ENCODE results near the gene ZCCHC10.
A peak's percentile ranks its signal among the peaks of the same experiment; 100 is the strongest.
"Not testable (repeated sequence)": the region's sequence is repeated elsewhere in the genome, so short reads cannot be mapped to it uniquely, and the experiment has no call there.

Gene ZCCHC10

DNA sequence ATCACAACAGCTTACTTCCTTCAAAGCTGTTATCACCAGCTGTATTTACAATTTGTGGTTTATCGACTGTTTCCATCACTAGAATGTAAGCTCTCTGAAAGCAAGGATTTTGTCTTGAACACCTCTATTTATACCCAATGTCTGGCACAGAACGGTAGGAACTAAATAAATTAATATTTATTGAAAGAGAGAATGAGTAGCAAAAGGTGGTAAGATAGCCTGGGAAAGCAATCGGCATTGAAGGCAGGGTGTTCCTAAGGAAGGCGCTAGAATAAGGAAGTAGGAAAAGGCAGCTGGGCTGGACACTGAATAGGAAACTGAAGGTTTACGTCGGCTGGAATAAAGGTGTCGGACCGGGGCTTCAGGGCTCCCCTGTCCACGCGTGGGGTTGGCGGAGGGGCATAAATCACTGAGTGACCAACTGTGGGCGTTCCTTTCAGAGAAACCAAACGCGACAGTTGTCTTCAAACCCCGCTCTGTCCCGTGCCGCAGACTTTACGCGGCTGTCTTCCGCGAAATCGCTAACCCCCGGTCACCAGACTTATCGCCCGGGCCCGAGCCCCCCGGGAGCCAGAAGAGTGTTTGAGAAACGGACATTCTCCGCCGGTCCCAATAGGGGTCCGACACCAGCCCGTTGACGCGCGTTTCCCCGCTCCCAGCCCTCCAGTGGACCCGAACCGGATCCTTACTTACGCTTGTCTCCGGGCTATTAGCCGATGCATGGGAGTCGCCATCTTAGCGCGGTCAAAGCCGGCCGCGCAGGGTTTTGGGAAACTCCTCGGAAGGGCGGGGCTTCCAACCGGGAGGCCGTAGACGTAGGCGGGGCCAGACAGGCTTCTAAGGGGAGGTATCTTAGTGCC, at the start of gene ZCCHC10:
ZCCHC10 (minus strand) TSS at position 746 of the 860 bp plus-strand sequence; CDS start at position 734, 12 bp downstream.
- peak; percentile 89 for DNase-seq

- no peak for DNase-seq
Measured at GRCh38 chr5:133075572-133076536, 49.5 kb upstream of the ZCCHC10 start.

DNA sequence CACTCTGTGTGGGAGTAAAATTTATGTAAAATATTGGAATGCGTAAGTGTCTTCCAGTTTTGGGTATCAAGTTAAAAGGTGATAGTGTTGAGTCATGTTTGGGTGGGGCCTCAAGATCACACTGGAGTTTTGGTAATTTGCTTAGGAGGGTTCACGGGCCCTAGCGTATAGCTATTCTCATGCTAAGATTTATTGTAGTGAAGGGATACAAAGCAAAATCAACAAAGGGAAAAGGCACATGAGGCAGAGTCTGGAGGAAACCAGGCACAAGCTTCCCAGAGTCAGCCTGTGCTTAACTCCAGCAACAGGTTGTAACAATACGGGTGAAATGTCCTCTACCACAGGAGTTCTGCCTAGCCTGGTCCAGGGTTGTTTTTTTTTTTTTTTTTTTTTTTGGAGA, 45.7 kb upstream of the ZCCHC10 start:
- DNase-seq, result no peak

DNA sequence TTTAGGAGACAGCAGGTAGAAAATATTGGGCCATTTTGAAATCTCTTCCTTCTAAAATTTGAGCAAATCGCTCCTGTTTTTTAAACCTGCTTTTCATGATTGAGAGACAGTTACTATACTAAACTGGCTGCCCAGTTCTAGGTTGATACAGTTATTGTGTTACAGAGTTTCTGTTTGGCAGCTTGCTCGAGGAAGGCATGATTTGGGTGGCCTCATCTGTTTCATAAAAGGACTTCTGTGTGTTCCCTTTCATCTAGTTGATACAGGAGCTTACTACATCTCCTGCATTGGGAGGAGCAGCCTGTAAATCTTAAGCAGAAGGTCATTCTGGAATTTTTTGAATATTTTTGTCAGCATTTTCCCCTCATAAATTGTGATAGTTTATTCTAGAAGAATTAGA, 39.7 kb upstream of the ZCCHC10 start:
- no peak for DNase-seq

GRCh38 chr5:133065471-133065870, 39.1 kb upstream of the ZCCHC10 start:
- no peak for DNase-seq

GRCh38 chr5:133063965-133064364, 37.6 kb upstream of the ZCCHC10 start:
- DNase-seq, result no peak

GRCh38 chr5:133062276-133062675, 35.9 kb upstream of the ZCCHC10 start:
- DNase-seq, result no peak

GRCh38 chr5:133059621-133060020, 33.3 kb upstream of the ZCCHC10 start:
- DNase-seq, result no peak

- DNase-seq, result no peak
Measured at GRCh38 chr5:133056891-133057290, 30.5 kb upstream of the ZCCHC10 start.

GRCh38 chr5:133054697-133055471, 28.5 kb upstream of the ZCCHC10 start:
- no peak for DNase-seq

DNA sequence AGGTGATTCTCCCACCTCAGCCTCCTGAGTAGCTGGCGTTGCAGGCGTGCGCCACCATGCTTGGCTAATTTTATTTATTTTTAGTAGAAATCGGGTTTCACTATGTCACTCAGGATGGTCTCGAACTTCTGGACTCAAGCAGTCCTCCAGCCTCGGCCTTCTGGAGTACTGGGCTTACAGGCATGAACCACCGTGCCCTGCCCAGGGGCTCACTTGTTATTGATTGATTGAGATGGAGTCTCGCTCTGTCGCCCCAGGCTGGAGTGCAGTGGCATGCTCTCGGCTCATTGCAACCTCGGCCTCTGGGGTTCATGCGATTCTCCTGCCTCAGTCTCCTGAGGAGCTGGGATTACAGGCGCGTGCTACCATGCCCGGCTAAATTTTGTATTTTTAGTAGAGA, 27.1 kb upstream of the ZCCHC10 start:
- DNase-seq, result no peak

DNA sequence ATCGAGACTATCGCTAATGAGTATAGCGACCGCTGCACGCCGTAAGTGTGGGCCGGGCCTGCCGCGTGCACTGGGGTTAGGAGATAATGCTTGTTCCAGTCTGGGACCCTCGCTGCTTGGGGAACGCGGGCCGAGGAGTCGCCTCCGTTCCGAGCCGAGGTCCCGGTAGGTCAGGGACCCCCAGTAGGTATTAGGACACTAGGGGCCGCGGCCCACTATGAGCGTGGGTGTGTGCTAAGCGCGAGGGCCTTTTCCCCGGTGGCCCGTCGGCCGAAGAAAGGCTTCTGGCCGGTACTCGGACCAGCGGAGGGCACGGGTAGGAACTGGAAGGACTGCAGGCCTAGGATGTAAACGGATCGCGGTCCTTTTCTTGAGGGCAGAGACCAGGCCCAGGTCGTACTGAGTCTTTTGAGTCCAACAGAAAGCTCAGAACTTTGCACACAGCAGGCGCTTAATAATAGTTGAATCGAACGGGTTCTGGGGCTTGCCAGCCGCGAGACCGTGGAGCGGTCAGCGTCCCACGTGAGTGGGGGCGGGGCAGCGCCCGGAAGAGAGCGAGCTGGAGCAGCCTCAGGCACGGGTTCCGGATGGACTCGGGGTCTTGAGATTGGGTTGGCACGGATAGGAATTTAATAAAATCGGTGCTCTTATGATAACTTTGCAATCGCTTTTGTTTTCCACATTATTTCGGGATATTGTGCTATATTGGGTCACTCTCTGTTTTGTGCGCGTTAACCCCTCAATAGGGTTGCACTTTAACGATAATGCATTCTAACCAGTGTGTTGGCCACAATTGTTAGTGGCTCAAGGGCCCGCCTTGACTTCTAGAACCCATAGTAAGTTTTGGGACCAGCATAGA, 26.2 kb upstream of the ZCCHC10 start:
- DNase-seq, result peak; percentile 53

DNA sequence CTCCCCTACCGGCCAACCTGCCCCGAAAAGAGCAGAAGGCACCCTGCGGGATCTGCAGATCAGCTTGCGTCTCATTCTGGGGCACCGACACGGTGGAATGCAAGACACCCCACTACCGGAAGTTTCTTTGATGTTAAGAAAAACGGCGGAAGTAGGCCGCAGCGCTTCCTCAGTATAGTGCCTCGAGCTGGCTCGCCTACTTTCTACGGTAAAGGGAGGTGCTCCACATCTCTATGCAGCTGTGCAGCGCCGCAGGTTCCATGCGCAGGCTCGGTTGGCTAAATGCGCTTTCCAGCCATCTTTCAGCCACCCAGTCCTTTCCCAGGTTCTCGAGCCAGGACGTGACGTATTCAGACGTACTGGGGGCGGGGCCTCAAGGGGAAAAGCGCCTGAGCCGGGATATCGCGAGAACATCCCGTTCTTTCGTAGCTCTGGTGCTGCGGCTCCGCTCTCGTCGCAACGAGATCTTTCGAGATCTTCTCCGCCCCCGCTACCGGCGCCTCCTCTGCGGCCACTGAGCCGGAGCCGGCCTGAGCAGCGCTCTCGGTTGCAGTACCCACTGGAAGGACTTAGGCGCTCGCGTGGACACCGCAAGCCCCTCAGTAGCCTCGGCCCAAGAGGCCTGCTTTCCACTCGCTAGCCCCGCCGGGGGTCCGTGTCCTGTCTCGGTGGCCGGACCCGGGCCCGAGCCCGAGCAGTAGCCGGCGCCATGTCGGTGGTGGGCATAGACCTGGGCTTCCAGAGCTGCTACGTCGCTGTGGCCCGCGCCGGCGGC, 25.4 kb upstream of the ZCCHC10 start, which contains the start of gene HSPA4:
HSPA4 (plus strand) TSS at position 472 of the 775 bp plus-strand sequence; CDS start at position 710, 238 bp downstream.
- peak; percentile 93 for DNase-seq

DNA sequence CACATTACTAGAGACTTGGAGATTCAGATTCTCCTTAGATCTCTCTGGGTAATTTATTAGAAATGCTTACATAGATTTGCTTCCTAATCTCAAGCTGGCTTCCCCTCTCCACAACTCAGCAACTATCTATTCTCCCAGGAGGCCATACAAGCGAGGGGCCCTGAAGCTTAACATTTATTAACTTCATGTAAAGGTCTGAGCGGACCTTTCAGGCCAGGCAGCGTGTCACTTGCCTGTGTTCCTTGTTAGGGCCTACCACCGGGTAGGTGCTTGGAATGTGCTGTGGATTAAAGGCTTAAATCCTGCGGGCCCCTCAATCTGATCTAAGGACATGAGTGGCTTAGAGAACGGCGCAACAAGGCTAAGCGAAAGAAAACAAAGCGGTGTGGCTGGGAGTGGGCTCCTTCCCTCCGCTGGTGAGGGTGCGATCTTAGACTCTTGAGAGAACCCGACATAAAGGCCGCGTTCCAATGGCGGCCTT, 24.8 kb upstream of the ZCCHC10 start:
- no peak for DNase-seq

DNA sequence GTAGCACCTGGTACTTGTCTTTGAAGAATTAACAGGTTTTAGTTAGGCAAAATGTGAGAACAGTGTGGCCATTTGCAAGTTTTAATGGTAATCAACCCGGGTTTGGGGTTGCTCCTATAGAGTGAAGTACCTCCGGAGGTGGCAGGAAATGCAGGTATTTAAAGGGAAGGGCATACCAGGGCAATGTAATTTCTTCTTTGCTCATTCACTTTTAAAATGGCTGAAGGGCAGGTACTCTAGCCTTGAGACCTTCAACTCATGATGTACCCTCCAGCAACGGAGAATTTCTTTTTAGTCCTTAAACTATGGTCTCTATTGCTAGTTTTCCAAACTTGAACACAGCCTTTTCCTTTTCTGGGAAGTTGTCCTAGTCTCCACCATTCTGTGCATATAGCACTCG, 24.2 kb upstream of the ZCCHC10 start:
- DNase-seq, result no peak

DNA sequence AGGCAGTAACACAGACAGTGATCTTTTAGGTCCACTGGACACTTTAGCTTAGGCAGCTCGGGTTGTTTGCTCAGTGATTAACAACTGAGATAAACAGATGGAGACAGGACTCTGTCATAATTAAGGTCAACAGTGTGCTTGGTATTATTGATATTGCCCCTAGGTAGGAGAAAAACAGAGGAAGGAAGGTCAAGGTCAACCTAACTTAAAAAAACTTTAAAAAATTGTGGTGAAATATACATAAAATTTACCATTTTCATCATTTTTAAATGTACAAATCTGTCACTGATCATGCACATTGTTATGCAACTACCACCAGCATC, 23.3 kb upstream of the ZCCHC10 start:
- DNase-seq, result no peak

DNA sequence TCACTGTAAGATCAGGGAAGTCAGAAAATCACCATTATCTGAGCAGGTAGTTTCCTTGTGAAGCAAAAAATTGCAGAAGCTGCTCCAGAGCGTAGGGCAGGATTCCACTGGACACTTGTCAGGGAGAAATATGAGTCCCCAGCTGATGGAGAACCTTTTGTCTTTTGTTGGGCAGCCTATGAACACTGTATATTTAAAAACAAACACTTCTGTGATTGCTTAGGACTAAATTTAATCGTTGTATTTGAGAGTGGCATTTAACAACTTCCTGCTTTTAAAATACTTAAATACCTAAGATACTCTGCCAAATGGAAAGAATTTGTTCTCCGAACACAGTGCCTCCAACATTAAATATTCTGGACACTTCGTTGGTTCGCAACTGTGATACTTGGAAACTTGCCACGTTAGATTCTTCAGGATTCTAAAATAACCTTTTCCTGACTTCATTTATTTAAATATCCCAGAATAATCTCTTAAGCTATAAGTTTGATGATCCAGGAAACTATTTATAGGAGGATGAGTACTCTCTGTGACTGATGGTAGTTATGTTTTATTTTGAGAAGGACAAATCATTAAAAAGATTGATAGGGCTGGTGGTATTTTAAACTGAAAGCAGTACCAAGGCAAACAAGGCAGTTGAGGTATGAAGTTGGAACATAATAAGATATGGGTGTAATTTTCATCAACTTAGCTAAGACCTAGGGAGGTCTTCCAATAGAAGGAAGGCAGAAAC, 22.8 kb upstream of the ZCCHC10 start:
- DNase-seq, result no peak

GRCh38 chr5:133047404-133047803, 21.1 kb upstream of the ZCCHC10 start:
- no peak for DNase-seq

DNA sequence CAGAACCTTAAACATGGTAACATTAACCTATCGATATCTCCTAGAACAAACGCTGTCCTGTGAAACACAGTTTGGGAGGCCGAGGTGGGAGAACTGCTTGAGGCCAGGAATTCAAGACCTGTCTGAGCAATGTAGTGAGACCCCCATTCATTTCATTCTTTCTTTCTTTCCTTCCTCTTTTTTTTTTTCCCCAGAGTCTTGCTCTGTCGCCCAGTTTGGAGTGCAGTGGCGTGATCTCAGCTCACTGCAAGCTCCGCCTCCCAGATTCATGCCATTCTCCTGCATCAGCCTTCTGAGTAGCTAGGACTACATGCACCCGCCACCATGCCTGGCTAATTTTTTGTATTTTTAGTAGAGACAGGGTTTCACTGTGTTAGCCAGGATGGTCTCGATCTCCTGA, 20.2 kb upstream of the ZCCHC10 start:
- not testable (repeated sequence) for DNase-seq

DNA sequence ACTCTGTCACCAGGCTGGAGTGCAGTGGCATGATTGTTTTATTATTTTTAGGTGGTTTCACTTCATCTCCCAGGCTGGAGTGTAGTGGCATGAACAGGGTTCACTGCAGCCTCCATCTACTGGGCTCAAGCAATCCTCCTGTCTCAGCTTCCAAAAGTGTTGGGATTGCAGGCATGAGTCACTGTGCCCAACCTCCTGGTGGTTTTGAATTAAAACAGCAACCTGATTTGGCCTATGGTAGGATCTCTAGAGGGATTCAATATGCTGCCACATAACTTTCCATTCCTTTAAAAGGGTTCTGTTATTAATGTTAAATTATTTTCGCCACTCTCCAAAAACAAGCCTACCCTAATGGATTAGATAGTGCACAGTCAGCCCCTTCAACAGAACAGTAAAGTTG, 15.6 kb upstream of the ZCCHC10 start:
- no peak for DNase-seq

Measured in stimulated activated CD4-positive, alpha-beta T cell treated with anti-CD3 and anti-CD28 coated beads, Interleukin-12 subunit alpha, Interleukin-12 subunit beta, amount 100 ng/mL, for 4 hours (primary cell).